K562 (cell line): ENCODE data around the gene OXSR1. TPM values are rescaled to one million over a fixed set of nuclear protein-coding genes. Genes with fewer than 3 reads are reported as not detected.

Experiments
- CAMTA2 ChIP-seq: fragments of 250-450 bp; sonication (Bioruptor Pico); conservative IDR thresholded peaks from 2 replicates; pipeline ENCODE4 v1.5.1; 2022
- CHCHD3 ChIP-seq: fragments of 250-450 bp; sonication (Bioruptor Pico); IDR thresholded peaks from 2 replicates; pipeline ENCODE4 v2.1.2; 2022; ENCODE audit warnings: mild to moderate bottlenecking
- CSDE1 ChIP-seq, 2 experiments: fragments of 450-650 bp; IDR thresholded peaks; 2 replicates each; pipeline ENCODE4 v1.6.1; 2016; ENCODE audit warnings: mild to moderate bottlenecking in 1 of 2
- ETV6 ChIP-seq, 3 experiments: fragments of 150-350 bp in 1 of 3; sonication (generic) in 1 of 3; formaldehyde crosslinking in 1 of 3; IDR thresholded peaks; 2 replicates each; pipeline versions ENCODE4 v1.6.1 to v1.8.0; 2014 to 2022; ENCODE audit warnings: borderline replicate concordance in 2 of 3, low read depth in 2 of 3, antibody characterized with exemption in 1 of 3, low read length in 1 of 3, mild to moderate bottlenecking in 1 of 3, missing genetic modification reagents in 1 of 3
- GATA2 ChIP-seq: sonication (generic); formaldehyde crosslinking; IDR thresholded peaks from 2 replicates; pipeline ENCODE4 v1.4.0; 2020; ENCODE audit warnings: mild to moderate bottlenecking, missing genetic modification reagents
- GTF2E2 ChIP-seq: fragments of 200-800 bp; sonication (Bioruptor generic); IDR thresholded peaks from 2 replicates; pipeline ENCODE4 v1.6.1; 2016; ENCODE audit warnings: missing genetic modification characterization, missing compliant biosample characterization
- KDM4B ChIP-seq, 2 experiments: fragments of 450-650 bp in 1 of 2; sonication (generic) in 1 of 2; IDR thresholded peaks; 2 replicates each; pipeline ENCODE4 v1.6.1; 2016 to 2017; ENCODE audit warnings: borderline replicate concordance in 2 of 2, antibody characterized with exemption in 1 of 2, low read depth in 1 of 2, mild to moderate bottlenecking in 1 of 2
- MBD2 ChIP-seq: sonication (generic); IDR thresholded peaks from 2 replicates; pipeline ENCODE4 v1.6.1; 2016; ENCODE audit warnings: low read depth, borderline replicate concordance
- NFRKB ChIP-seq: fragments of 450-650 bp; IDR thresholded peaks from 2 replicates; pipeline ENCODE4 v1.6.1; 2016; ENCODE audit warnings: low read depth
- NR3C1 ChIP-seq: sonication (generic); formaldehyde crosslinking; IDR thresholded peaks from 2 replicates; pipeline ENCODE4 v1.8.1; 2022; ENCODE audit warnings: missing genetic modification reagents
- NRF1 ChIP-seq, 2 experiments: fragments of 450-650 bp; IDR thresholded peaks in 1 of 2; conservative IDR thresholded peaks in 1 of 2; 2 replicates each; pipeline ENCODE4 v1.6.1; 2014; ENCODE audit warnings: mild to moderate bottlenecking in 2 of 2
- PHF8 ChIP-seq: fragments of 200-600 bp; sonication (generic); IDR thresholded peaks from 2 replicates; pipeline ENCODE4 v1.6.1; 2012; ENCODE audit warnings: mixed run types, mild to moderate bottlenecking, inconsistent platforms, low read length, moderate library complexity, borderline replicate concordance
- POLR2G ChIP-seq: fragments of 200-400 bp; formaldehyde crosslinking; IDR thresholded peaks from 2 replicates; pipeline ENCODE4 v1.6.1; 2017; ENCODE audit warnings: low read depth, mild to moderate bottlenecking, antibody characterized with exemption, low read length, moderate library complexity
- SMC3 ChIP-seq: conservative IDR thresholded peaks from 2 replicates; pipeline ENCODE4 v1.6.1; 2011; ENCODE audit warnings: low read depth, low read length, improper control_type of control experiment; ENCODE audit not compliant: insufficient read depth
- TCF3 ChIP-seq: sonication (generic); formaldehyde crosslinking; IDR thresholded peaks from 2 replicates; pipeline ENCODE4 v1.4.0; 2020; ENCODE audit warnings: mild to moderate bottlenecking, missing genetic modification reagents
- ZNF518B ChIP-seq: fragments of 250-450 bp; sonication (Bioruptor Pico); IDR thresholded peaks from 2 replicates; pipeline ENCODE4 v1.5.0; 2021; ENCODE audit warnings: mild to moderate bottlenecking, moderate library complexity
- ZNF699 ChIP-seq: fragments of 250-450 bp; sonication (Bioruptor Pico); IDR thresholded peaks from 2 replicates; pipeline ENCODE4 v1.8.0; 2021; ENCODE audit warnings: mild to moderate bottlenecking, moderate library complexity; ENCODE audit not compliant: insufficient replicate concordance
- ZNF707 ChIP-seq: fragments of 250-450 bp; sonication (Bioruptor Pico); conservative IDR thresholded peaks from 2 replicates; pipeline ENCODE4 v1.8.0; 2022; ENCODE audit warnings: inconsistent platforms, mild to moderate bottlenecking, moderate library complexity
- ZNF766 ChIP-seq: fragments of 200-800 bp; sonication (Bioruptor generic); conservative IDR thresholded peaks from 2 replicates; pipeline ENCODE4 v1.6.1; 2016; ENCODE audit warnings: missing genetic modification characterization, missing compliant biosample characterization
- polyA plus RNA-seq, 8 experiments: library from polyadenylated mRNA; depleted of rRNA in 4 of 8; stranded (reverse) in 5 of 8; unstranded in 3 of 8; fragments of >200 nt; fragmentation: Nextera tagmentation in 2 of 8; fragmentation: Illumina TruSeq in 1 of 8; extraction: Ambion mirVana in 2 of 8; extraction: Trizol in 1 of 8; gene quantifications; 2 replicates each; pipeline versions ENCODE4 v1.2.1 to v1.2.3, GENCODE V29; 2011 to 2014; ENCODE audit warnings: inconsistent platforms in 1 of 8, missing spikeins in 1 of 8
- total RNA-seq, 7 experiments: library from RNA; depleted of rRNA in 6 of 7; stranded (reverse); fragments of >200 nt in 6 of 7; fragmentation: Illumina TruSeq in 2 of 7; extraction: Trizol in 2 of 7; gene quantifications; 2 replicates each; pipeline versions ENCODE4 v1.2.1 to v1.2.3, GENCODE V29; 2011 to 2021; ENCODE audit warnings: low replicate concordance in 1 of 7
- TF ChIP-seq, protein P1 (sequence below): fragments of 450-650 bp; formaldehyde crosslinking; IDR thresholded peaks from 2 replicates; pipeline ENCODE4 v1.4.0; 2020; ENCODE audit warnings: mild to moderate bottlenecking, mixed read lengths
- TF ChIP-seq, protein P2 (sequence below): IDR thresholded peaks from 3 replicates; pipeline ENCODE4 v1.6.1; 2011; ENCODE audit warnings: borderline replicate concordance, mild to moderate bottlenecking, moderate library complexity; ENCODE audit not compliant: insufficient read length; ENCODE audit errors: extremely low read depth

Gene OXSR1
- total and polyA plus RNA-seq, 9 of the 15 experiments (the other 6 are each of a cell fraction or from before 2014, with no cell fraction given), result 15.7 to 87.6 (median 48.7) TPM

DNA sequence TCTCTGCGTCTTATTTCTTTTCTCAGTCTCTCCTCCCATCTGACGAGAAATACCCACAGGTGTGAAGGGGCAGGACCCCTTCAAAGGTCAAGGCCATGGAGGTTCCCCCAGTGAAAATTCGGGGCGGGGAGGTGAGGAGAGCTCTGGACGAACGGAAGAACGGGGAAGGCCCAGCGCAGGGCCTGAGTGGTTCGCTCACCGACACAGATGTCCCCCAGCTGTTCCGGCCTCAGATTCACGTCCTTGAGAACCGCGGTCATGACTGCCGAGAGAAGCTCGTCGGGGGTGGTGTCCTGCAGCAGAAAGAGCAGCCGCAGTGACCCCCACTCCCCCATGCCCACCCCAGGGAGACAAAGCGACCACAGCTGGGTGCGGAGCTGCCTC is 29.0 kb upstream of the OXSR1 start (continued):
- TF ChIP-seq ZNF707 (CRISPR knock-in tag) (no peak), SMC3 (no peak), ETV6 (IDR thresholded peaks at IDR 0.05; ENCODE audit: borderline replicate concordance in 1 of 2, low read depth in 2 of 2, low read length in 1 of 2) (no peak), ETV6 (CRISPR knock-in tag; IDR thresholded peaks at IDR 0.05; ENCODE audit: borderline replicate concordance) (no peak), MBD2 (no peak), ZNF766 (CRISPR knock-in tag) (no peak), TCF3 (no peak), NFRKB (no peak), GTF2E2 (tag) (no peak), ZNF518B (no peak), KDM4B (IDR thresholded peaks at IDR 0.05; ENCODE audit: borderline replicate concordance in 2 of 2, low read depth in 1 of 2) (no peak), ZNF699 (CRISPR knock-in tag) (no peak), POLR2G (no peak), PHF8 (no peak), CSDE1 (IDR thresholded peaks at IDR 0.05) (no peak), CHCHD3 (CRISPR knock-in tag) (no peak), GATA2 (CRISPR knock-in tag) (no peak), NR3C1 (CRISPR knock-in tag) (0 out of 2 replicates have a peak, but pooled peaks have one; percentile 30), CAMTA2 (no peak), NRF1 (conservative IDR thresholded peaks at IDR 0.05 in 1 of 2, IDR thresholded peaks at IDR 0.05 in 1 of 2) (no peak)
- TF ChIP-seq, protein P1, sequence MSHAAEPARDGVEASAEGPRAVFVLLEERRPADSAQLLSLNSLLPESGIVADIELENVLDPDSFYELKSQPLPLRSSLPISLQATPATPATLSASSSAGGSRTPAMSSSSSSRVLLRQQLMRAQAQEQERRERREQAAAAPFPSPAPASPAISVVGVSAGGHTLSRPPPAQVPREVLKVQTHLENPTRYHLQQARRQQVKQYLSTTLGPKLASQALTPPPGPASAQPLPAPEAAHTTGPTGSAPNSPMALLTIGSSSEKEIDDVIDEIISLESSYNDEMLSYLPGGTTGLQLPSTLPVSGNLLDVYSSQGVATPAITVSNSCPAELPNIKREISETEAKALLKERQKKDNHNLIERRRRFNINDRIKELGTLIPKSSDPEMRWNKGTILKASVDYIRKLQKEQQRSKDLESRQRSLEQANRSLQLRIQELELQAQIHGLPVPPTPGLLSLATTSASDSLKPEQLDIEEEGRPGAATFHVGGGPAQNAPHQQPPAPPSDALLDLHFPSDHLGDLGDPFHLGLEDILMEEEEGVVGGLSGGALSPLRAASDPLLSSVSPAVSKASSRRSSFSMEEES, result no peak
- TF ChIP-seq, protein P2, sequence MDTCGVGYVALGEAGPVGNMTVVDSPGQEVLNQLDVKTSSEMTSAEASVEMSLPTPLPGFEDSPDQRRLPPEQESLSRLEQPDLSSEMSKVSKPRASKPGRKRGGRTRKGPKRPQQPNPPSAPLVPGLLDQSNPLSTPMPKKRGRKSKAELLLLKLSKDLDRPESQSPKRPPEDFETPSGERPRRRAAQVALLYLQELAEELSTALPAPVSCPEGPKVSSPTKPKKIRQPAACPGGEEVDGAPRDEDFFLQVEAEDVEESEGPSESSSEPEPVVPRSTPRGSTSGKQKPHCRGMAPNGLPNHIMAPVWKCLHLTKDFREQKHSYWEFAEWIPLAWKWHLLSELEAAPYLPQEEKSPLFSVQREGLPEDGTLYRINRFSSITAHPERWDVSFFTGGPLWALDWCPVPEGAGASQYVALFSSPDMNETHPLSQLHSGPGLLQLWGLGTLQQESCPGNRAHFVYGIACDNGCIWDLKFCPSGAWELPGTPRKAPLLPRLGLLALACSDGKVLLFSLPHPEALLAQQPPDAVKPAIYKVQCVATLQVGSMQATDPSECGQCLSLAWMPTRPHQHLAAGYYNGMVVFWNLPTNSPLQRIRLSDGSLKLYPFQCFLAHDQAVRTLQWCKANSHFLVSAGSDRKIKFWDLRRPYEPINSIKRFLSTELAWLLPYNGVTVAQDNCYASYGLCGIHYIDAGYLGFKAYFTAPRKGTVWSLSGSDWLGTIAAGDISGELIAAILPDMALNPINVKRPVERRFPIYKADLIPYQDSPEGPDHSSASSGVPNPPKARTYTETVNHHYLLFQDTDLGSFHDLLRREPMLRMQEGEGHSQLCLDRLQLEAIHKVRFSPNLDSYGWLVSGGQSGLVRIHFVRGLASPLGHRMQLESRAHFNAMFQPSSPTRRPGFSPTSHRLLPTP, result no peak
